ENCODE data around the gene CNN1.

Gene CNN1

GRCh38 chr19:11587975-11588631 is 49.5 kb downstream of the CNN1 start:
- DNase-seq = no peak
- H3K4me3 ChIP-seq (ENCODE audit: low read depth, low read length) = peak overlapping the region; percentile 33

DNA sequence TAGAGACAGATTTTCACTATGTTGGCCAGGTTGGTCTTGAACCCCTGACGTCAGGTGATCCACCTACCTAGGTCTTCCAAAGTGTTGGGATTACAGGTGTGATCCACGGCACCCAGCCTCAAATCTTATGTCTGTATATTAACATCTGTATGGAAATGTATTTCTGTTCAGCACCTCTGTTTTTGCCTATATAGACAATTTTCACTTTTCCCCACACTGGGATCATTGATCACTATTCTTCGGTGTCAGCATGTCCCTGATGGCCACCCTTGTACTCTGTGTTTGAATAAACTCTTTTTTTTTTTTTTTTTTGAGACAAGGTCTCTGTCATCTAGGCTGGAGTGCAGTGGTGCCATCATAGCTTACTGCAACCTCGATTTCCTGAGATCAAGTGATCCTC is 55.4 kb downstream of the CNN1 start:
- TF ChIP-seq CTCF (IDR thresholded peaks at IDR 0.05; ENCODE audit: low read depth, low read length) = no peak
- H3K4me1 ChIP-seq = no peaks in the 10 kb centered on the region
- no peaks in the 10 kb centered on the region for H3K9me3 ChIP-seq
- H3K36me3 ChIP-seq = peaks cover 7% of the 10 kb centered on the region
- no peak for DNase-seq
- H3K27me3 ChIP-seq = no peaks in the 10 kb centered on the region
- H3K4me3 ChIP-seq (ENCODE audit: low read depth, low read length) = no peak overlapping the region

More at GRCh38 chr19:11587975-11588631, 49.5 kb downstream of the CNN1 start:
- Histone ChIP-seq H3K27me3 (no peaks in the 10 kb centered on the region), H3K36me3 (no peaks in the 10 kb centered on the region), H3K4me1 (no peaks in the 10 kb centered on the region), H3K9me3 (no peaks in the 10 kb centered on the region)
- no peak for TF ChIP-seq CTCF (IDR thresholded peaks at IDR 0.05; ENCODE audit: low read depth, low read length)

GRCh38 chr19:11596156-11596555 is 57.5 kb downstream of the CNN1 start:
- H3K27me3 ChIP-seq = no peaks in the 10 kb centered on the region
- peaks cover 19% of the 10 kb centered on the region for H3K36me3 ChIP-seq
- TF ChIP-seq CTCF (IDR thresholded peaks at IDR 0.05; ENCODE audit: low read depth, low read length) = no peak
- H3K4me3 ChIP-seq (ENCODE audit: low read depth, low read length) = no peak overlapping the region
- H3K4me1 ChIP-seq = no peaks in the 10 kb centered on the region
- no peak for DNase-seq
- no peaks in the 10 kb centered on the region for H3K9me3 ChIP-seq

DNA sequence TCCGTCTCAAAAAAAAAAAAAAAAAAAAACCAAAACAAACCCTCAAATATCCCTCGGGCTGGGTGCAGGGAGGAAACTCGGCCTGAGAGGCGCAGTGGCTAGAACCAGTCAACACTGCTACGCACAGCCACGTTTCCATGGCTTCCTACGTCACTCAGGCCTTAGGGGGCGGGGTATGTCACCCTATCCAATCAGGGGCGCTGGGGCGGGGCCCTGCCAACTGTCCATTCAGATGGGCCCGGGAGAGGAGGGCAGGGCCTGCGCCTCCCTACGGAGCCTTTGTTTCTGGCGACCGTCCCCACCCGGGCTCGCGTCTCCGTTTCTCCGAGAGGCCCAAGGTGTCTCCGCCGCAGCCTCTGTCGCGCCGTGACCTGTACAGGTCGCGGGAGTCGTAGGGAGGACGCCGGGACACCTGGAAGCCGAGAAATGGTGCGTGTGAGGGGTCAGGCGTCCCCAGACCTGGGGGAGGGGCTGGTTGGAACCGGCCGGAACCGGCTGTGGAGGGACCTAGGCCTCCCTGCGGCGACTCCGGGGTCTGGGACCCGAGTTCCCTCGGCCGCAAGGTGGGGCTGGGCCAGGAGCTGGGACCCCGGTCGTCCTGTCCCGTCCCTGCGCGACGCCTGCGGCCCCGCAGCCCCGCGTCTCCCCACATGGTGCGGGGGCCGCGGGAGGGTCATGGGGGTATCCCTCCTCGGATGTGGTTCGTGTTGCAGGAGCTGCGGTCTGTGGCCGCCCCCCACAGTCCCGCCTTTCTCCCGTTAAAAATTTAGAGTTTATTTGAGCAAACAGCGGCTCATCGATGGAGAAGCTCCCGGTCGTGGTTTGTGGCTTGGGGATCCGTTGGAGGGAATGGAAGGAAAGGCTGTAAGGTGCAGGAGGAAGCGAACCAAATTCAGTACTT is 58.8 kb downstream of the CNN1 start, which contains the start of gene ZNF627:
TSS of gene ZNF627 (plus strand) at position 282 of the 901 bp plus-strand sequence. CDS start at position 427, 145 bp downstream.
- no peaks in the 10 kb centered on the region for H3K9me3 ChIP-seq
- TF ChIP-seq CTCF (IDR thresholded peaks at IDR 0.05; ENCODE audit: low read depth, low read length) = no peak; the same call in 1 of the 2 replicates
- H3K36me3 ChIP-seq = peaks cover 20% of the 10 kb centered on the region
- H3K4me3 ChIP-seq (ENCODE audit: low read depth, low read length) = peak within 1 kb of the TSS; percentile 96
- DNase-seq = peak; percentile 99
- H3K4me1 ChIP-seq = no peaks in the 10 kb centered on the region
- H3K27me3 ChIP-seq = no peaks in the 10 kb centered on the region

DNA sequence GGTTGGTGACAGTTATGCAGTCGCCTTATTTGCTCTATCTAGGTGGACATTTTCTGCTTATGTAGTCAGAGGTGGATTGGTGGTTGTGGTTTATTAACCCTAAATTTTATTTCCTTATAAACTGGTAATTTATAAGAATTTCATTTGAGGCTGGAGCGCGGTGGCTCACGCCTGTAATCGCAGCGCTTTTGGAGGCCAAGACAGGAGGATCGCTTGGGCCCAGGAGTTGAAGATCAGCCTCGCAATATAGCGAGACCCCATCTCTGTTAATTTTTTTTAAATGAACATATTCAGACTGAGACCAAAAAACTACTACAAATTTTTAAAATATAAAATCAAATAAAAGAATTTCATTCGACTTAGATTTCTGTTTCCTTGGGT is 59.4 kb downstream of the CNN1 start:
- no peak for DNase-seq

More for the DNA sequence above, 59.4 kb downstream of the CNN1 start:
- TF ChIP-seq CTCF (IDR thresholded peaks at IDR 0.05; ENCODE audit: low read depth, low read length) = no peak
- no peaks in the 10 kb centered on the region for H3K9me3 ChIP-seq
- no peaks in the 10 kb centered on the region for H3K27me3 ChIP-seq
- H3K4me3 ChIP-seq (ENCODE audit: low read depth, low read length) = peak overlapping the region; percentile 96
- no peaks in the 10 kb centered on the region for H3K4me1 ChIP-seq
- peaks cover 22% of the 10 kb centered on the region for H3K36me3 ChIP-seq
